ENCODE measurements around the gene SKIL.
A peak's percentile ranks its signal among the peaks of the same experiment; 100 is the strongest.
"Not testable (repeated sequence)": the region's sequence is repeated elsewhere in the genome, so short reads cannot be mapped to it uniquely, and the experiment has no call there.

The SKIL gene, protein sequence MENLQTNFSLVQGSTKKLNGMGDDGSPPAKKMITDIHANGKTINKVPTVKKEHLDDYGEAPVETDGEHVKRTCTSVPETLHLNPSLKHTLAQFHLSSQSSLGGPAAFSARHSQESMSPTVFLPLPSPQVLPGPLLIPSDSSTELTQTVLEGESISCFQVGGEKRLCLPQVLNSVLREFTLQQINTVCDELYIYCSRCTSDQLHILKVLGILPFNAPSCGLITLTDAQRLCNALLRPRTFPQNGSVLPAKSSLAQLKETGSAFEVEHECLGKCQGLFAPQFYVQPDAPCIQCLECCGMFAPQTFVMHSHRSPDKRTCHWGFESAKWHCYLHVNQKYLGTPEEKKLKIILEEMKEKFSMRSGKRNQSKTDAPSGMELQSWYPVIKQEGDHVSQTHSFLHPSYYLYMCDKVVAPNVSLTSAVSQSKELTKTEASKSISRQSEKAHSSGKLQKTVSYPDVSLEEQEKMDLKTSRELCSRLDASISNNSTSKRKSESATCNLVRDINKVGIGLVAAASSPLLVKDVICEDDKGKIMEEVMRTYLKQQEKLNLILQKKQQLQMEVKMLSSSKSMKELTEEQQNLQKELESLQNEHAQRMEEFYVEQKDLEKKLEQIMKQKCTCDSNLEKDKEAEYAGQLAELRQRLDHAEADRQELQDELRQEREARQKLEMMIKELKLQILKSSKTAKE

DNA sequence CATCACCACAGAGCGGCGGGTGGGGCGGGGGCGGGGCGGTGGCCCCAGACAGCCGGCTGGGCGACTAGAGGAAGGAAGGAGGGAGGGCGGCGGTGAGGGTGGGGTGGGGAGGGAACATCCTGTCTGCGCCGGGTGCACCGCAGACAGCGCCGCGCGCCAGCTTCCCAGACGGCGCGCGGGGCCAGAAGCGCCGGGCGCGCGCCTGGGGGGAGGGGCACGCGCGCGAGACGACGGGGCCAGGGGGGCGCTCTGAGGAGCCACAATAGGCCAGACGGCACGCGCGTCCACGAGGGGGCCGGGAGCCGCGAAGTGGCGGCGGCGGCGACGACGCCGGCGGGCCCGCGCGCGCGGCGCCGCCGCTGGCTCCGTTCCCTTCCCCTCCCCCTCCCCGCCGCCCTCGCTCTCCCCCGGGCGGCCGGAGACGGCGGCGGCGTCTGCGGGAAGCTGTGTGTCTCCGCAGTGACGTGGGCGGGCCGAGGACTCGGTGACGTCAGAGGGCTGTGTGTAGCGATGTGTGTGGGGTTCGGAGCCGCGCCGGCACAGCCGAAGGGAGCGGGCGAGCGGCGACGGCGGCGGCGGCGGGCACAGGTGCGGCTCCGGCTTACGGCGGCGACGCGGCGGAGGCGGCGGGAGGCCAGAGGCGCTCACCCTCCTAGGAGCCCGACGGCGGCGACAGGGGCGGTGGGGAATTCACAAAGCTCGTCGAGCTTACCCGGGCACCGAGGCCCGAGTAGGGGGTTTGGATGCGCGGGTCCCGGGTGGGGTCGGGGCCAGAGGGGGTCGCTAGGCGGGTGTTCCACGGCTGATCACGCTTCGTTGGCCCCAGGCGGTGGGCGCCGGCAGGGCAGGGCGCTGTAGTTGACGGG is at the start of gene SKIL:
Gene SKIL, plus strand, starts transcription at position 540 of the 866 bp plus-strand sequence. CDS start 2,617 bp downstream, outside the sequence.
- peak; percentile 95 for DNase-seq

DNA sequence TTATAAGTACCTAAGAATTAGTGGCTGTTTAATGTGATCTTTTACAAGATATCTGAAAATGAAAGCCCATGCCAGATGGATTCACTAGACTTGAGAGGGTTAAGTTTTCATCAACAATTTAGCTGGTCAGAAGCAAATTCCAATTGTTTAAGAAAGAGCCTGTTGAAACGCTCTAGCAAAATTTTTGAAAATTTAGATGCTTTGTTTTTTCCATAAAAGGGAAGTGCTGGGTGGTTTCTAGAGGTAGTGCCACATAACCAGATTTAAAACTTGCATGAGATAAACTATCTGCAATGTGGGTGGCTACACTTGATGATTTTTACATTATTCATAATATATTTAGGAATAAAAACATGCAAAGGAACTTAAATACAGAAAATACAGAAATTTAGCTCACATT is 48.5 kb upstream of the SKIL start:
- no peak for DNase-seq

DNA sequence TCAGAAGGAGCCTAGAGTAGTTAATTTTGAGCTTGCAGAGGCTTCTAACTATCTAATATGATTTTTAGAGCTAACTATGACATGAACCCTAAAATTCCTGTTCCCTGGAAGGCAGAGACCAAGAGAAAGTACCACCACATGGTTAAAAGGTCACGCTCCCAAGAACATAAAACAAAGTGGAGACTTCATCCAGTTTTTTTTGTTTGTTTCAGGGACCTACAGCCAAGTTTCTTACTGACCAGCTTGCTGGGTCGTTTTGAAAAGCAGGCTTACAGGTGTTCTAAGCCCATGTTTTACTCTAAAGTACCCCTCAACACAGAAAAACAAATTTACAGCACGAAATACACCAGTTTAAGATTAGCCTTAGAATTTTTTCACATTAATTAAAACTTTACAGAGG is 39.6 kb upstream of the SKIL start:
- DNase-seq = no peak

DNA sequence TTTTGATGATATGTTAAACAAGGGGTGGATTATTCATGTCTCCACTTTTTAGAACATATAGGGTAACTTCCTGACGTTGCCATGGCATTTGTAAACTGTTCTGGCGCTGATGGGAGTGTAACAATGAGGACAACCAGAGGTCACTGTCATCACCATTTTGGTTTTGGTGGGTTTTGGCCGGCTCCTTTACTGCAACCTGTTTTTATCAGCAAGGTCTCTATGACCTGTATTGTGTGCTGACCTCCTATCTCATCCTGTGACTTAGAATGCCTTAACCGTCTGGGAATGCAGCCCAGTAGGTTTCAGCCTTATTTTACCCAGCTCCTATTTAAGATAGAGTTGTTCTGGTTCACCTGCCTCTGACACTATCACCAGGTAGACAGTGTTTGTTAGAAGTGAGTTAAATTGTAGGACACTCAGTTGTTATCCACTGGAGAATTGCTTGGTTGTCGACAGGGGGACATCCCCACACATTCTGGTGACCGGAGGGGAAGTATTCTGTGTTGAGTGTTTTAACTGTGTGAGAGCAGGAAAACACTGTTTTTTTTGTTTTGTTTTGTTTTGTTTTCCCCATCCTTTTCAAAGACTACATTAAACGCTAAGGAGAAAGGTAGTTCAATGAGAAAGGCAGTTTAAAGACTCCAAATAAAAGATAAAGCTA is 36.9 kb upstream of the SKIL start:
- DNase-seq = no peak

DNA sequence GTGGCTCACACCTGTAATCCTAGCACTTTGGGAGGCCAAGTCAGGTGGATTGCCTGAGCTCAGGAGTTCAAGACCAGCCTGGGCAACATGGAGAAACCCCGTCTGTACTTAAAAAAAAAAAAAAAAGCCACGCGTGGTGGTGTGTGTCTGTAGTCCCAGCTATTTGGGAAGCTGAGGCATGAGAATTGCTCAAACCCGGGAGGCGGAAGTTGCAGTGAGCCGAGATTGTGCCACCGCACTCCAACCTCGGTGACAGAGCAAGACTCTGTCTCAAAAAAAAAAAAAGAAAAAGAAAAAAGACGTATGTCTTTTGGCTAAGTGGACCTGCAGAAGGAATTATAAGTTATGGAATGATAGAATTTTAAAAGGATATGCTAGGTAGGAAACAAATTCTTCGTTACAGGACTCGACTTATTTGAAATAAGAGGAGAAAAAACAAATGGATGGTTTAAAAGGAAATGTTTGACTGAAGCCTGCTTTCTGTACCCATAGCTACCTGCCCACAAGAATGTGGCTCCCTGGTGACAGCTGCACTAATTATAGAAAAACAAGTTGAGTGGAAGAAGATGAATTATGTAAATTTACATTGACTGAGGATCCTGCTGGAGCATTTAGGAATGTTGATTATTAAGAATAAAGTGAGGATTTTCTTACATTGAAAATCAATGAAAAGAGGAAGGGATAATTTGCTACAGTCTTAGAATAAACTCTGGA is 36.0 kb upstream of the SKIL start:
- DNase-seq = no peak

DNA sequence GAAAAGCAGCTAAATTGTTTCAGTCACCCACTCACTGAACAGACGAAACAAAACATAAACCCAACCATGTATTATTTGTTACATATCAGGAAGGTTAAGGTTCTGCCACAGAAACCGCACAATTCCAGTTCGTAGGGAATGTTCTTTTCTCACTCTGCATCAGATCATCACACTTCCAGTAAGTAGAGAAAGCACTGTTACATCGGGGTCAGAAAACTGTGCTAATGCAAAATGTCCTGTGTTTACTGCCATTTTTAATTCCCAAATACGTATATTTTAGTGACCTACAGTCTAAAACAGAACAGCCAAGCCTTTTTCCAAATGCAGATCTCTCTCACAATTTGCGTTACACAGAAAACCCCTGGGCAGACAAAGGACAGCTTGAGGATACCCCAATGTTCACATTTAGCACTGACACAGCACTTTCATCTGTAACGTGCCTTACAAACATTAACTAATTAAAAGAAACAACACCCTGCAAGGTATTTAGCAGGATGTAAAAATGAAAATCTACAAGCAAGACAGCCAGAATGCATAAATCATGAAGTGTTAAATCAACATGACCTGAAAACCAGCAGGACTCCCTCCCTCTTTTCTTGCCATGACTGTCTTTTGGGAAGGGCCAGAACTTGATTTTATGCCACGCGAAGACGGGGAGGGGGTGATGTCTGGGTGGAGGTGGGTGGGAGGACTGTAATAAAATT is 34.8 kb upstream of the SKIL start:
- DNase-seq = no peak

DNA sequence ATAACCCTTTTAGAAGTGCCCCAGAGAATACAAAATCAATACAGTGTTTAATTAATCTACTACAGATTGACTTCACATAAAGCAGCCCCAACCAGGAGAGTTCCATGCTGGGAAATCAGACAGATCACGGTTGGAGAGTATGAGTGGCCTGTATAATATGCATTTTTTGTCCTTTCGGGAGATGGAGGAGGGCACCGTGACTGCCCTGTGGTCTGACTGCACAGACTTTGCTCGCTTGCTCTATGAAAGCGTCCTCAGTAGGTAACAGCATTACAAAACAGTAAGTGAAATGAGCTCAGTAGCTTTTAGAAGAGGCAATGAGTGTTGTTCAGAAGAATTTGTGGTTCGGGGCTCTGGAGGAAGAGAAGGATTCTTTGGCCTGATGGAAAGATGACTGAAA is 34.2 kb upstream of the SKIL start:
- no peak for DNase-seq

DNA sequence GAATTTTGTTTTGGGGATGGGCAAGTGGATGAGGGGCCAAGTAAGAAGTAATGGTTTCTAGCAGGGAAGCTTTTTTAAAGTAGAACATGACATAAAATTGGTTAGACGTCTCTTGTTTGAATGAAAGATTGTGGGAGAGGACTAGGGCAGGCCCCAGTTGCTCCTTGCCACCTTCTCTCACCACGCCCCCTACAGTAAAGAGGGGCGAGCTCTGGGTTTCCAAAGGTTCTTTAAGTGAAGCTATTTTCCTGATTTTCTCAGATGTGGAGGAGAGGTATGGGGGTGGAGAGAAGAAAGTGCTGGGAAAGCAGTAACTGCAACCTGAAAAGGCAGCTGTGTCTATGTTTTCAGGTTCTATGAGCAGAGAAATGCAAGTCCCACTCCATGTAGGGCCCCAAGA is 32.6 kb upstream of the SKIL start:
- DNase-seq = no peak

DNA sequence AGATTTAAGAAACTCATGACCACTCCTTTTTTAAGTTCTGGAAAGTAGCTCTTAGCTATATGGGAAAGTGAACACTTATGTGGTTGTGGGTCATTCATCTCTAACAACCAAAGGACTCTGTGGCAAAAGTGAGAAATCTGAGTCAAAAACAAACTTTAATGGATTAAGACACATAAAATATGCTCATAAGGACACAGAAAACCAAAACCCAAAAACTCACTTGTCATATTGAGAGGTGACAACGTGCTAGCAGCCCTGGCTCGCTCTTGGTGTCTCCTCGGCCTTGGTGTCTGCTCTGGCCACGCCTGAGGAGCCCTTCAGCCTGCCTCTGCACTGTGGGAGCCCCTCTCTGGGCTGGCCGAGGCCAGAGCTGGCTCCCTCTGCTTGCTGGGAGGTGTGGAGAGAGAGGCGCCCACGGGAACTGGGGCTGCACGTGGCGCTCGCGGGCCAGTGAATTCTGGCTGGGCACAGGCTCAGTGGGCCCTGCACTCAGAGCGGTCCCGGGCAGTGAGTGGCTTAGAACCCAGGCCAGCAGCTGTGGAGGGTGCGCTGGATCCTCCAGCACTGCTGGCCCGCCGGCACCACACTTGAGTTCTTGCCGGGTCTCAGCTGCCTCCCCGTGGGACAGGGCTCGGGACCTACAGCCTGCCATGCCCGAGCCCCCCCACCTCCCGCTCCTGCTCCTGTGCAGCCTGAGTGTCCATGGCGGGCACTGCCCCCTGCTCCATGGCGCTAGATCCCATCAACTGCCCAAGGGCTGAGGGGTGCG is 30.3 kb upstream of the SKIL start:
- DNase-seq = no peak

DNA sequence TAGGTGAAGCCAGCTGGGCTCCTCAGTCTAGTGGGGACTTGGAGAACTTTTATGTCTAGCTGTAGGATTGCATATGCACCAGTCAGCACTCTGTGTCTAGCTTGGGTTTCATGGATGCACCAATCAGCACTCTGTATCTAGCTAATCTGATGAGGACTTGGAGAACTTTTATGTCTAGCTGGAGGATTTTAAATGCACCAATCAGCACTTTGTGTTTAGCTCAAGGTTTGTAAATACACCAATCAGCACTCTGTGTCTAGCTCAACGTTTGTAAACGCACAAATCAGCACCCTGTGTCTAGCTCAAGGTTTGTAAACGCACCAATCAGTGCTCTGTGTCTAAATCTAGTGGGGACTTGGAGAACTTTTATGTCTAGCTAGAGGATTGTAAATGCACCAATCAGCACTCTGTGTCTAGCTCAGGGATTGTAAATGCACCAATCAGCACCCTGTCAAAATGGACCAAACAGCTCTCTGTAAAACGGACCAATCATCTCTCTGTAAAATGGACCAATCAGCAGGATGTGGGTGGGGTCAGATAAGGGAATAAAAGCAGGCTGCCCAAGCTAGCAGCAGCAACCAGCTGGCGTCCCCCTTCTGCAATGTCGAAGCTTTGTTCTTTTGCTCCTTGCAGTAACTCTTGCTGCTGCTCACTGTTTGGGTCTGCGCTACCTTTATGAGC is 29.5 kb upstream of the SKIL start:
- DNase-seq = not testable (repeated sequence)

DNA sequence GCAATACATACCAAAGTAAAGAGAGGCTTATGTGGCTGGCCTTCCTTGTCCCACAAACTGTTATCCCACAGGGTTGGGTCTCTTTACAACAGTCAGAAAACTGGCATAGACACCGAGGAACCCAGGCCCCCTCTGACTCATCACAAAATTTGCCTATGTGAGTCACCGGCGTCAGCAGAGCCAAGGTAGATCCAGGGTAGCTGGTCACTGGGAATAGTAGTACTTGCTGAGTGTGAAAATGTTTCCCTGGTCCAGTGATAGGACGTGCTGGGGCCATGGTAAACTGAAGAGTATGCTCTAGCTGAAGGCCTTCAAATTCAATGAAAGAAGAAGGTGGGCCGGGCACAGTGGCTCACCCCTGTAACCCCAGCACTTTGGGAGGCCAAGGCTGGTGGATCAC is 27.1 kb upstream of the SKIL start:
- DNase-seq = no peak

DNA sequence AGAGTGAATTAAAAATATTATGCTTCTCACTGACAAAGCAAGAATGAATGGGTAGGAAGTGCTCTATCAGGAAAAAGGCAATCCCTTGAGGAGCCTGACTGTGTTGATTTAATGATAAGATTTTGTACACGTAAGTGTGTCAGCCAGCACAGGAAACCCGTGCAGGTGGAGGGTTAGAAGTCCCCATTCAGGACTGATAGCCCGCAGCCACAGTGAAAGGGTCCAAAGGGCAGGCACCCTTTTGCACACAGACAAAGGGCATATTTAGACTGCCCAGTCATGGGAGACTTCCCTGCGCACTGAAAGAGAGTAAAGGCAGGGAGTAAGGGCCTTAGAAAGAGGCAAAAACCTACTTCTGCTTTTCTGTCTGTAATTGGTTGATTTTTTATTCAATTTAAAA is 26.4 kb upstream of the SKIL start:
- no peak for DNase-seq

DNA sequence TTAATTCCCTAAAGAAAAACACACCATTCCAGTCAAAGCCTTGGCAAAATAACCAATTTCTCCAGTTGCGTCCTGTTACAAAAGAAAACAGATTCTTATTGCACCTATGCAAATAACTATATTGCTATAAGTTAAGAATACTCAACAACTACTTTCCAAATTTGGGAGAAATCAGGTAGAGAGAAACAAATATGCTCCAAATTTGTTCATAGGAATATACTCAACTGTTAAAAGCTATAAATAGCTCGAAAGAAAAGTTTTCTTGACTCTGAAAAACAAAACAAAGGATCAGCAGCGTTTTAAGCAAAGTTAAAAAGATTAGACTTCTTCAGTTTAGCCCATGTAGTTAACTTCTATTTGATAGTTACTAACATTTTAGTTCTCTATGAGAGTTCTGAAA is 20.1 kb upstream of the SKIL start:
- DNase-seq = no peak

DNA sequence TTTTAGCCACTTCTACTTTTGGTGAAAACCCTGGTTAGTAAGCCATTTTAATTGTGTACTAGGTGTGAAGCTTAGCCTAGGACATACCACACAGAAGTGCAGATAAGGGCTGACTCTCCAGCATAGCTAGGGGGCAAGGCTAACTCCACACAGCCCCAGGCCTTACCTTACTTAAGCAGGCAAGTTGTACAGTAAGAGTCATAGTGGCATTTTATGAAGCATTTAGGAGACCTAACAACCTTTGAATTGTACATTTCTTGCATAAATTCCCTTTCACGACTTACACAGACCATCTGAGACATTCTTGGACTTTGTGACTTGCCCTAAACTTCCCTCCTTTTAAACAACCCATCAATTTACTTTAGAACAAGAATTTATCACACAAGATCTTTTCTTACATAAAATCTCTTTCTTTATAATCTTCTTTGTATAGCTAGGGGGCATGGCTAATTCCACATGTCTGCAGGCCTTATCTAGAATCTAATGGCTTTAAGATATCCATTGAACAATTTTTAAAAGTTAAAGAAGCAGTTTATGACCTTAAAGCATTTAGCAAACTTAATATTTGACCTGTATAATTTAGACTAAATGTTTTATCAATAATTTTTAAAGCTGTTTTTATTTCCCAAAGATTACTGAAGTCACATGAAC is 18.7 kb upstream of the SKIL start:
- no peak for DNase-seq

DNA sequence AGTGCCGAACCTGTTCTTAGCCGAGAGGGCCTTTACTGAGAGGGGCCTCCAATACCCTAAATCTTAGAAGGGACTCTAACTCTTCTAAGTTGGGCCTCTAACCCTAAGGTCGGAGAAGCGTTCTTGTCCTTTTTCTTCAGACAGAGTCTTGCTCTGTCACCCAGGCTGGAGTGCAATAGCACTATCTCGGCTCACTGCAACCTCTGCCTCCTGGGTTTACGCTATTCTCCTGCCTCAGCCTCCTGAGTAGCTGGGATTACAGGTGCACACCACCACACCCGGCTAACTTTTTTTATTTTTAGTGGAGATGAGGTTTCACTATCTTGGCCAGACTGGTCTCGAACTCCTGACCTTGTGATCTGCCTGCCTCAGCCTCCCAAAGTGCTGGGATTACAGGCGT is 15.2 kb upstream of the SKIL start:
- not testable (repeated sequence) for DNase-seq

DNA sequence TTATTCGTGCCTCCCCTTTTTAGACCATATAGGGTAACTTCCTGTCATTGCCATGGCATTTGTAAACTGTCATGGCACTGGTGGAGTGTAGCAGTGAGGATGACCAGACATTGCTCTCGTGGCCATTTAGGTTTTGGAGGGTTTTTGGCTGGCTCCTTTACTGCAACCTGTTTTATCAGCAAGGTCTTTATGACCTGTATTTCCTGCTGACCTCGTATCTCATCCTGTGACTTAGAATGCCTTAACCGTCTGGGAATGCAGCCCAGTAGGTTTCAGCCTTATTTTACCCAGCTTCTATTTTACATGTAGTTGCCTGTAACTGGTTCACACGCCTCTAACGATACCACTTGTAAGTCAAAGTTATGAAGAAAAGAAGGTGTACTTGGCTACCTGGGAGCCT is 13.7 kb upstream of the SKIL start:
- not testable (repeated sequence) for DNase-seq

DNA sequence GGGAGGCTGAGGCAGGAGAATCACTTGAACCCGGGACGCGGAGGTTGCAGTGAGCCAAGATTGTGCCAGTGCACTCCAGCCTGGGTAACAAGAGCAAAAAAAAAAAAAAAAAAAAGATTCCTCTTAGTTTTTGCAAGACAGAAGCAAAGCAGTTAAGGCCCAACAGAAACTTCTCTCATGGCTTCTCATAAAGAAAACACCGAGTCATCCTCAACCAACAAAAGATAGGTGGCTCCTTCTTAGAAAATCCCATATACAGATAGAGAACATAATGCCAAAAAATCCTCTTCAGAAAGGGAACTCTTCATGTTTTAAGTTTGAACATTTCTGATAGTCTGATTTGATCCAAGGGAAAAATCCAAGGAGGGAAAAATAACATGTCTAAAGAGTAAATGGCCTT is 12.5 kb upstream of the SKIL start:
- no peak for DNase-seq

DNA sequence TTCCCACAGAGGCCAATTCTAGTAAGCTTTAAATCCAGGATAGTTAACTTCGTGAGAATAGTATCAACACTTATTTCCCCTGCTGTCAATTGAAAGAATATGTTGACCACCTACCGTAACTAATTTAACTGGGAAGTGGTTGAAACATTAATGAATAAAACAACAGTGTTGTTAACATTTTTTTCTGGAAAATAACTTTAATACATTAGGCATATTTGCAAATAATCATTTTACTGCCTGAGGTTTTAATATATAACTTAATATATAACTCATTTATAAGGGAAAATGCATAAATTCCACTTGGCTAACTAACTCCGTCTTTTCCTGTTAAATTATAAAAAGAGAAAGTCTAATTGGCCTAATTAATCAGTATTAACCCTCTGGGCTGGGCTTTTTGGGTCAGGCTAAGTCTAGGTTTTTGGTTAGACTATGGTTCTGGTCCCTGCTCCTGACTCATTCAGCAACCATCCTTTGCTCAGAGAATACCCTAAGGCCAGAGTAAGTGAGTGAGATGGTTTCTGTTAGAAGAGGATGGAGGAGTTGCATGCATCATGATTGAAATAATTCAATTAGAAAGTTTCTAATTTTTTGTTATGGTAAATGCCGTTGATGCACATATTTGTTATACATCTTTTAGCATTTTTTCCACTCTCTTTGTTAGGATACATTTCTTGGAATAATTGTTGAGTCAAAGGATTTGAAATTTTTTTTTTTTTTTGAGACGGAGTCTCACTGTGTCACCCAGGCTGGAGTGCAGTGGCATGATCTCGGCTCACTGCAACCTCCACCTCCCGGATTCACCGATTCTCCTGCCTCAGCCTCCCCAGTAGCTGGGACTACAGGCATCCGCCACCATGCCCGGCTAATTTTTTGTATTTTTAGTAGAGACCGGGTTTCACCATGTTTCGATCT is 10.8 kb upstream of the SKIL start:
- DNase-seq = no peak
